Amniotic epithelial cell (primary cell): ENCODE data around the gene ZYG11A.
A peak's percentile ranks its signal among the peaks of the same experiment; 100 is the strongest.

Experiments used
- DNase-seq: peaks from one replicate; pipeline ENCODE4 v3.0.0-alpha.2; 2010; ENCODE audit warnings: low read depth

ZYG11A gene

GRCh38 chr1:52918201-52918600, 75.6 kb downstream of the ZYG11A start:
- no peak for DNase-seq

GRCh38 chr1:52919051-52919722, 76.6 kb downstream of the ZYG11A start:
- peak; percentile 24 for DNase-seq

GRCh38 chr1:52919723-52920483, 77.3 kb downstream of the ZYG11A start:
- DNase-seq: no peak

- peak; percentile 18 for DNase-seq
Observed at GRCh38 chr1:52920791-52921291, 78.3 kb downstream of the ZYG11A start.

GRCh38 chr1:52925571-52926005, 83.0 kb downstream of the ZYG11A start:
- DNase-seq: peak; percentile 48

GRCh38 chr1:52926864-52927211, 84.3 kb downstream of the ZYG11A start:
- no peak for DNase-seq

- DNase-seq: peak; percentile 48
Observed at GRCh38 chr1:52927212-52928014, 84.9 kb downstream of the ZYG11A start, which contains the start of gene SCP2. Gene SCP2, plus strand, starts transcription at chr1:52927276. Its CDS starts 121 bp downstream, at chr1:52927397.

GRCh38 chr1:52928015-52928404, 85.5 kb downstream of the ZYG11A start:
- DNase-seq: no peak

- DNase-seq: no peak
Observed at GRCh38 chr1:52929019-52929418, 86.5 kb downstream of the ZYG11A start.

- no peak for DNase-seq
Observed at GRCh38 chr1:52937433-52938182, 95.0 kb downstream of the ZYG11A start.

GRCh38 chr1:52938183-52938451, 95.6 kb downstream of the ZYG11A start:
- DNase-seq: no peak

GRCh38 chr1:52943876-52944416, 101.4 kb downstream of the ZYG11A start:
- DNase-seq: no peak

- no peak for DNase-seq
Observed at GRCh38 chr1:52944566-52944965, 102.0 kb downstream of the ZYG11A start.
